ENCODE data around the gene RFX2. TPM values are rescaled to one million over a fixed set of nuclear protein-coding genes. Genes with fewer than 3 reads are reported as not detected.

Gene RFX2
- total and polyA plus RNA-seq, 9 of the 15 experiments (the other 6 are each of a cell fraction or from before 2014, with no cell fraction given): 3.6 to 18.7 (median 8.7) TPM

DNA sequence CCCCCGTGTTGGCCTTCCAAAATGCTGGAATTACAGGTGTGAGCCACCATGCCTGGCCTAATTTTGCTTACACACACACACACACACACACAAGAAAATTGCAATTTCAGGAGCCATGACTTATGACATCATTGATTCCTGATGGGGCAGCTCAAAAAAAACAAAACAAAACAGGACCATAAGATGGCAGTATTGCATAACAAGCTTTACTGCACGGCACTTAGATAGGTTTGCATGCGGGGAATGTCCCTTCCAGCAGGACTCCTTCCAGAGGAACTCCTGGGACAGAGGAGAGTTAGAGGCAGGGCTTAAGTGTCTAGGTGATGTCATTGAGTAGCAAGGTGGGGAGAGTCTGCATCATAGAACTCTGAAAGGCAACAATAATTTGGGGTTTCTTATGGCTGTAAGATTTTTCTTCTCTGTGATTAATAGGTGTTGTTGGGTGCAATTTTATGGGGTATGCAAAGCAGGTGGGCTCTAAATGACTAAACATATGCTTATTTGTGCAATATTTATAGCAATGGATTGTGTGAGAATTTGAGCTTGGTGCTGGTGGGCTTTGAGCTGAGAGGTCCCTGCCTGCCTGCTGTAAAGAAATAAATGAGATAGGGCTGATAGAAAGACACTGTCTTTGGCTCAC, 16.2 kb upstream of the RFX2 start (continued):
- TF ChIP-seq GTF2F1 (IDR thresholded peaks at IDR 0.05; ENCODE audit: low read depth, low read length) (no peak), U2AF1 (optimal IDR thresholded peaks at IDR 0.05; ENCODE audit: low read depth, low read length) (no peak), PTBP1 (IDR thresholded peaks at IDR 0.05; ENCODE audit: low read depth, low read length) (no peak), YBX1 (IDR thresholded peaks at IDR 0.05) (no peak), BACH1 (tag; IDR thresholded peaks at IDR 0.05) (no peak), NR3C1 (CRISPR knock-in tag; IDR thresholded peaks at IDR 0.05) (no peak), ZNF589 (CRISPR knock-in tag; IDR thresholded peaks at IDR 0.05; ENCODE audit: low read depth) (no peak), TEAD2 (tag; IDR thresholded peaks at IDR 0.05) (no peak), BRD9 (IDR thresholded peaks at IDR 0.05; ENCODE audit: low read depth, partially characterized antibody) (no peak), HDAC2 (IDR thresholded peaks at IDR 0.05) (no peak), ELK1 (CRISPR knock-in tag; IDR thresholded peaks at IDR 0.05) (no peak), ZSCAN29 (IDR thresholded peaks at IDR 0.05) (no peak), ADNP (tag; IDR thresholded peaks at IDR 0.05) (no peak), MXD1 (CRISPR knock-in tag; IDR thresholded peaks at IDR 0.05; ENCODE audit: borderline replicate concordance, poor library complexity, severe bottlenecking) (no peak), NONO (IDR thresholded peaks at IDR 0.05; ENCODE audit: low read depth in 2 of 2, low read length in 1 of 2) (no peak)
- TF ChIP-seq, protein P1, sequence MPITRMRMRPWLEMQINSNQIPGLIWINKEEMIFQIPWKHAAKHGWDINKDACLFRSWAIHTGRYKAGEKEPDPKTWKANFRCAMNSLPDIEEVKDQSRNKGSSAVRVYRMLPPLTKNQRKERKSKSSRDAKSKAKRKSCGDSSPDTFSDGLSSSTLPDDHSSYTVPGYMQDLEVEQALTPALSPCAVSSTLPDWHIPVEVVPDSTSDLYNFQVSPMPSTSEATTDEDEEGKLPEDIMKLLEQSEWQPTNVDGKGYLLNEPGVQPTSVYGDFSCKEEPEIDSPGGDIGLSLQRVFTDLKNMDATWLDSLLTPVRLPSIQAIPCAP (CRISPR knock-in tag; IDR thresholded peaks at IDR 0.05; ENCODE audit: borderline replicate concordance): no peak
